Dendritic cell treated with granulocyte-macrophage colony-stimulating factor and Interleukin-4, amounts not matched to agents 40 ng/mL and 50 ng/mL, for 4 days (primary cell): ENCODE results near the gene KIF11.

ENCODE experiments used
- H3K27ac Mint-ChIP-seq: one replicate; pipeline ENCODE4 v1.8.0; 2022; ENCODE audit warnings: mild to moderate bottlenecking, mixed read lengths
- H3K27me3 Mint-ChIP-seq: one replicate; pipeline ENCODE4 v1.8.0; 2022; ENCODE audit warnings: mild to moderate bottlenecking, mixed read lengths
- H3K36me3 Mint-ChIP-seq: one replicate; pipeline ENCODE4 v1.8.0; 2022; ENCODE audit warnings: low read depth, mixed read lengths
- H3K4me1 Mint-ChIP-seq: one replicate; pipeline ENCODE4 v1.8.0; 2022; ENCODE audit warnings: low read depth, mixed read lengths
- H3K4me3 Mint-ChIP-seq: one replicate; pipeline ENCODE4 v1.8.0; 2022; ENCODE audit warnings: mild to moderate bottlenecking, moderate library complexity, mixed read lengths
- H3K9me3 Mint-ChIP-seq: one replicate; pipeline ENCODE4 v1.8.0; 2022; ENCODE audit warnings: mixed read lengths
- intact Hi-C: fragments of 100-400 bp; cut with micrococcal nuclease; formaldehyde crosslinking; loops from one replicate; pipeline ENCODE4 v1.15.0; 2022

KIF11 gene

DNA sequence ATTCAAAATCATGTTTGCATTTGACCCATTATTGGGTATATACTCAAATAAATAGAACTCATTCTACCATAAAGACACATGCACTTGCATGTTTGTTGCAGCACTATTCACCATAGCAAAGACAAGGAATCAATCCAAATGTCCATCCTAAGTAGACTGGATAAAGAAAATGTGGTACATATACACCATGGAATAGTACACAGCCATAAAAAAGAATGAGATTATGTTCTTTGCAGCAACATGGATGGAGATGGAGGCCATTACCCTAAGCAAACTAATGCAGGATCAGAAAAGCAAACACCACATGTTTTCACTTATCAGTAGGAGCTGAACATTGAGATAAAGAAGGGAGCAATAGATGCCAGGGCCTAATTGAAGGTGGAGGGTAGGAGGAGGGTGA, 84.8 kb downstream of the KIF11 start:
- intact Hi-C loops, result no loop called here
- Mint-ChIP-seq H3K4me3 (no peak overlapping the region), H3K4me1 (peaks cover 19% of the 10 kb centered on the region), H3K36me3 (peaks cover 11% of the 10 kb centered on the region), H3K9me3 (peaks cover 7% of the 10 kb centered on the region), H3K27me3 (no peaks in the 10 kb centered on the region), H3K27ac (no peak overlapping the region)

DNA sequence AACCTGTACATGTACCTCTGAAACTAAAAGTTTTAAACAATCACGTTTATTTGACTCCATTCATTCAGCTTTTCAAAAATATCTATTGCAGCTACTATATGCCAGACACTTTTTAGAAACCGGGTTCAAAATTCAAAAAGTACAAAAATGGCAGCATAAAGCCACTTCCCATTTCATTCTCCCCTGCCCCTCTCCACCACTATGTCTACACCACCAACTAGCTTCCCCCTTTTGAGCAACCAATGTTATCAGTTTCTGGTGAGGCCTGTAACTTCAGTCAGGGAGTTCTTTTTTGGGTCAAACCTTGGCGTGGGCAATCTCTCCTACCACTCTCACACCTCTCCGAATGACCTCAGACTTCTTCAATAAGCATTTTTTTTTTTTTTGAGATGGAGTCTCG, 85.3 kb downstream of the KIF11 start:
- no peak overlapping the region for H3K4me3 Mint-ChIP-seq
- H3K27me3 Mint-ChIP-seq, result no peaks in the 10 kb centered on the region
- intact Hi-C loops, result no loop called here
- no peak overlapping the region for H3K27ac Mint-ChIP-seq
- H3K9me3 Mint-ChIP-seq, result peaks cover 7% of the 10 kb centered on the region
- H3K36me3 Mint-ChIP-seq, result peaks cover 11% of the 10 kb centered on the region
- H3K4me1 Mint-ChIP-seq, result peaks cover 19% of the 10 kb centered on the region

DNA sequence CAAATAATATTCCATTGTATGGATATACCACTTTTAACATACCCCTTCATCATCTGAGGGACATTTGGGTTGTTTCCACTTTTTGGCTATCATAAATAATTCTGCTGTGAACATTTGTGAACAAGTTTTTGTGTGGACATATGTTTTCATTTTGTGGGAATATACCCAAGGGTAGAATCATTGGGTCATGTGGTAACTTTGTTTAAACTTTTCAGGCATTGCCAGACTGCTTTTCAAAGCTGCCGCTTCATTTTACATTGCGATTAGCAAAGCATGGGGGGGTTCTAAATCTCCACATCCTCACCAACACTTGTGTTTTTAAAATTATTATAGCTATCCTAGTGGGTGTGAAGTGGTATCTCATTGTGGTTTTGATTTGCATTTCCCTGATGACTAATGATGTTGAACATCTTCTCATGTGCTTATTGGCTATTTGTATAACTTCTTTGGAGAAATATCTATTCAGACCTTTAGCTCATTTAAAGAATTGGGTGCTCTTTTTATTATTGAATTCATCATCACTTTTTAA, 88.4 kb downstream of the KIF11 start:
- Mint-ChIP-seq H3K4me1 (peaks cover 28% of the 10 kb centered on the region), H3K36me3 (peaks cover 18% of the 10 kb centered on the region), H3K4me3 (no peak overlapping the region)

DNA sequence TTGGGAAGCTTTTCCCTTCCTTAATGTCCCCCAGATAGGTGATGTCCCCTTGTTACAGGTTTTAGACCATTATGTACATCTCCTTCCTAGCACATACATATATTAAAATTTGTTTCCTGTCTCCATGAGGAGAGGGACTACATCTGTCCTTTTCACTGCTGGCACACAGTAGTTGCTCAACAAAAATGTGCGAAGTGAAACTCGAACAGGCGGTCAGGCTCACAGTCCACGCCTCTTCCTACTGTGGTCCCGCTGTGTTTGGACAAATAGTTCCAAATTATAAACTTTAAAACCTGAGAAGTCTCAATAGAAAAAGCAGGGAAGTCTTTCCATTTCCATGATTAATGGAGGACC, 95.6 kb downstream of the KIF11 start:
- Mint-ChIP-seq H3K27me3 (no peaks in the 10 kb centered on the region), H3K4me3 (peak overlapping the region; percentile 87), H3K4me1 (peaks cover 42% of the 10 kb centered on the region), H3K36me3 (peaks cover 33% of the 10 kb centered on the region), H3K9me3 (peaks cover 9% of the 10 kb centered on the region), H3K27ac (peak overlapping the region; percentile 82)
- intact Hi-C loops, result loop anchor here (2.0 kb wide), 1 partner anchor 96 kb away; the partner anchor contains the start of gene KIF11

More for the DNA sequence above, 88.4 kb downstream of the KIF11 start:
- intact Hi-C loops, result no loop called here
- Mint-ChIP-seq H3K27ac (no peak overlapping the region), H3K27me3 (no peaks in the 10 kb centered on the region), H3K9me3 (peaks cover 16% of the 10 kb centered on the region)

DNA sequence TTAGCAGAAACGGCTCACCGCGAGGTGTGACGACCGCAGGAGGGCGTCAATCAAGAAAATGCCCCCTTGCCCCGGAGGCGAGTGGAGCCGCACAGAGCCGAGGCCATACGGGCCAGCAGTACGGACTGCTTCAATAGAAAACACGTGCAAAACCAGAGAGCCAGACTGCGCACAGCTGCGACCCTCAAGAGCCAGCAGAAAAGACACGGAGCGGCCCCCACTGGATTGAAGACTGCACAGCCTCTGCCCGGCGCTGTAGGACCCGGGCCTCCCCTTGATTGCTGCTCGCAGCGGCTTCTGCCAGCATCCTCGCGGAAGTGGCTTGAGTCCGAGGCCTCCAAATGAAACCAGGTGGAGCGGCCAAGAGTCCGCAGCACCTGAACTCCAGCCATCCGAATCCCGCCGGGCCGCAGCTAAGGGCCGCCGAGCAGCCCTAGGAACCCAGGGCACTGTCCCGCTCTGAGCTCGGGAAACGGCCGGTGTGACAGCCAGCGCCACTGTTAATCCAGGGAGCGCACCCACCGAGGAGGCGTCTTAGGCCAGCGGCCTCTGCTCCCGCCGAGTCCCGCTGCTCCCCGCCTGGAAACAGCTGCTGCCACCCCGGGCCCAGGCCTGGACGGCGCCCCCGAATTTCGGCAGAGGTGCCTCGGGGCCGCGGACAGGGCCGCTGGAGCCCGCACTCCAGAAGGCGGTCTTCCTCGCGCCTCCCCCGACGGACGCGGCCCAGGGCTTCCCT, 96.2 kb downstream of the KIF11 start:
- Mint-ChIP-seq H3K27ac (peak overlapping the region; percentile 82), H3K27me3 (no peaks in the 10 kb centered on the region), H3K4me3 (peak overlapping the region; percentile 87), H3K9me3 (peaks cover 9% of the 10 kb centered on the region), H3K4me1 (peaks cover 43% of the 10 kb centered on the region), H3K36me3 (peaks cover 37% of the 10 kb centered on the region)
- intact Hi-C loops, result loop anchor here (2.0 kb wide), 1 partner anchor 96 kb away; the partner anchor contains the start of gene KIF11

DNA sequence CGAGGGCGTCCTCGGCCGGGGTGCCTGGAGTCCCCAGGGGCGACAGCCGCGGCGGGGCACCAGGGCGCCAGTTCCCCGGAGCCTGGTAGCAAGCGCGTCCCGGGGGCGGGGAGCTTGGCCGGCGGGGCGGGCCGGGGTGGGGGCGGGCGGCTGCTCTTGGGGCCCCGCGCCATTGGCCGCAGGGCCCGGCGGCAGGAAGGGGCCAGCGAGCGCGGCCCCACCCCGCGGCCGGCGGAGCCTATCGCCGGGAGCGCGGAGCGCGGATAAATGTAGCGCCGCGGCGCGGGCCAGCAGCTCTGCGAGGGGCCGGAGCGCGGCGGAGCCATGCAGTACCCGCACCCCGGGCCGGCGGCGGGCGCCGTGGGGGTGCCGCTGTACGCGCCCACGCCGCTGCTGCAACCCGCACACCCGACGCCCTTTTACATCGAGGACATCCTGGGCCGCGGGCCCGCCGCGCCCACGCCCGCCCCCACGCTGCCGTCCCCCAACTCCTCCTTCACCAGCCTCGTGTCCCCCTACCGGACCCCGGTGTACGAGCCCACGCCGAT, 96.8 kb downstream of the KIF11 start, which contains the start of gene HHEX:
HHEX (plus strand) TSS at position 293 of the 548 bp plus-strand sequence; CDS start at position 325, 32 bp downstream.
- H3K4me1 Mint-ChIP-seq, result peaks cover 50% of the 10 kb centered on the region
- peak within 1 kb of the TSS; percentile 96 for H3K27ac Mint-ChIP-seq
- H3K27me3 Mint-ChIP-seq, result no peaks in the 10 kb centered on the region

DNA sequence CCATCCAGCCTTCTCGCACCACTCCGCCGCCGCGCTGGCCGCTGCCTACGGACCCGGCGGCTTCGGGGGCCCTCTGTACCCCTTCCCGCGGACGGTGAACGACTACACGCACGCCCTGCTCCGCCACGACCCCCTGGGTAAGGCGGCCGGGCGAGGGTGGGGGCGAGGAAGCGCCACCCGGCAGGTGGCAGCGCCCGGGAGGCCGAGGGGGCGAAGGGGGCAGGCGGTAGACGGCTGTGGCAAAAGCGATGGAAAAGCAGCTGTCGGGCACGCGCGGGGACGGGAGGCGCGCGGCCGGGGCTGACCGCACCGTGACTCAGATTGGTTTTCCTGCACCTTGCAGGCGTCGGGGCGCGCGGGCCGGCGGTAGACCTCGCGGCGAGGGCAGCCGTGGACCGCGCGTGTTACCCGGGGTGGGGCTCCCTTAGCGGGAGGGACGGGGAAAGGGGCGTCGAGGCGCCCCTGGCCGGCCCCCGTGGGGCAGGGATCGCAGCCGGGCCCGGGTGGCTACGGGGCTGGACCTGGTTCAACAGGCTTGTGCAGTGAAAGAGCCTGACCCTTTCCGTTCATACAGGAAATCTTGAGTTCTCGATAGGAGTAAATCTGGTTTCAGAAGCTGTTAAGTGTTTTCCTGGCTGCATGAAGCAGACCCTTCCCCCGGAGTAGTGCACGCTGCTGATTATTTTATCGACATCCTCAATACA, 97.4 kb downstream of the KIF11 start:
- intact Hi-C loops, result loop anchor here (1.0 to 5.0 kb wide), 3 partner anchors 67 to 190 kb away; partner anchors contain the start of gene EXOC6
- Mint-ChIP-seq H3K4me3 (peak overlapping the region; percentile 92), H3K27me3 (no peaks in the 10 kb centered on the region), H3K4me1 (peaks cover 50% of the 10 kb centered on the region), H3K9me3 (peaks cover 8% of the 10 kb centered on the region), H3K27ac (peak overlapping the region; percentile 96), H3K36me3 (peaks cover 50% of the 10 kb centered on the region)

More for the DNA sequence above, 96.8 kb downstream of the KIF11 start, which contains the start of gene HHEX:
- intact Hi-C loops, result loop anchor here (1.0 to 5.0 kb wide), 4 partner anchors 68 to 191 kb away; partner anchors contain the start of genes EXOC6 and KIF11
- H3K36me3 Mint-ChIP-seq, result peaks cover 43% of the 10 kb centered on the region
- peak within 1 kb of the TSS; percentile 92 for H3K4me3 Mint-ChIP-seq
- peaks cover 9% of the 10 kb centered on the region for H3K9me3 Mint-ChIP-seq

DNA sequence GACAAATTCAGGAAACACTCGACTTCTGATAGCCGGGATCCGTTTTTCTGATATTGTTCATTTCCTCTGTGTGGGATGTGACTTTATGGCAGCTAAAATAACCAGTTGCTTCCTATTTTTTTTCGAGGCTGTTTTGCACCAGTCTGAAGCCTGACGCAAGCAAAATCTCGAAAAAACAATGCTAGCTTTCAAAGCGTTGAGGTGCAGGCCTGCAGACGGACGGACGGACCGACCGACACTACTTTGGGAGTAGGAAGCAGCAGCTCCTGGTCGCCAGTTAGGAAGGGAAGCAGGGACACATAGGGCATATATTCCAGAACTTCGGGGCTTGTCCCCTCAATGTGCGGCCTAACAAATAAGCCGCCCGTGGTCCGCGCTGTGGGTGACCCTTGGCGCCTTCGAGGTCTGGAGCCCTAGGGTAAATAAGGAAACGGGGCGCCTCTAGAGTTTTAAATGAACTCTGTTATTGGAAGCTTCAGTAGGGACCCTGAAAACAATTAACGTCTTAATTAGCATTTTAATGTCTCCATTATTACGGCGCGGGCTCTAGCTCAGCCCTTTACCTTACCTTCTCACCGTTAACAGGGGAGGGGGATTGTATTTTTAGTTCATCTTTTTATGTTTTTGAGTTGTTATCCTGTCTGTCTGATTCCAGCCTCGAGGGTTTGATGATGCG, 98.1 kb downstream of the KIF11 start:
- intact Hi-C loops, result loop anchor here (1.0 to 5.0 kb wide), 3 partner anchors 66 to 189 kb away; partner anchors contain the start of gene EXOC6
- Mint-ChIP-seq H3K4me1 (peaks cover 45% of the 10 kb centered on the region), H3K27me3 (peaks cover 1% of the 10 kb centered on the region), H3K36me3 (peaks cover 53% of the 10 kb centered on the region), H3K27ac (peak overlapping the region; percentile 96), H3K4me3 (peak overlapping the region; percentile 92), H3K9me3 (peaks cover 1% of the 10 kb centered on the region)

DNA sequence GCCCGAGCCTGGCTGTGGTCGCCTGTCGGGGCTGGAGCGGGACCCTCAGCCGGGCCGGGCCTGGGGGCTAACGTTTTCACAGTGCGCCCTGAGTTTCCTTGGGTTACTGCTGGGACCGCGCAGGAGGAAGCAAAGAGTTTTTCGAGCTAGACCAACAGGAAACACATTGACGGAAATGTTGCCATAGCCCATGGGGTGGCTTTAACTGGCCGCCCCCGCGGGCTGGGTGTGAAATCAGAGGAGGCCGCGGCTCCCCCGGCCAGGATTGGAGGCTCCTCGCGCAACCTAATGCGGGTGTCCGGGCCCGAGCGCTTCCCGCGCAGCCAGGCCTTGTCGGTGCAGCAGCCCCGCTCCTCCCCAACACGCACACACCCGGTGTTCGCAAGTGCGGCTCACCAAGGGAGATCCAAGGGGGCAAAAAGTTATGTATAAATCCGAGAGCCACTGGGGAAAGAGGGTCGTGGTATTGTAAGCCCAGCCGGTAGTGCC, 98.7 kb downstream of the KIF11 start:
- peak overlapping the region; percentile 92 for H3K4me3 Mint-ChIP-seq
- intact Hi-C loops, result loop anchor here (2.0 to 5.0 kb wide), 2 partner anchors 66 to 157 kb away; partner anchors contain the start of gene EXOC6
- H3K36me3 Mint-ChIP-seq, result peaks cover 53% of the 10 kb centered on the region
- peaks cover 45% of the 10 kb centered on the region for H3K4me1 Mint-ChIP-seq
- no peaks in the 10 kb centered on the region for H3K9me3 Mint-ChIP-seq
- H3K27ac Mint-ChIP-seq, result peak overlapping the region; percentile 96
- H3K27me3 Mint-ChIP-seq, result peaks cover 5% of the 10 kb centered on the region

DNA sequence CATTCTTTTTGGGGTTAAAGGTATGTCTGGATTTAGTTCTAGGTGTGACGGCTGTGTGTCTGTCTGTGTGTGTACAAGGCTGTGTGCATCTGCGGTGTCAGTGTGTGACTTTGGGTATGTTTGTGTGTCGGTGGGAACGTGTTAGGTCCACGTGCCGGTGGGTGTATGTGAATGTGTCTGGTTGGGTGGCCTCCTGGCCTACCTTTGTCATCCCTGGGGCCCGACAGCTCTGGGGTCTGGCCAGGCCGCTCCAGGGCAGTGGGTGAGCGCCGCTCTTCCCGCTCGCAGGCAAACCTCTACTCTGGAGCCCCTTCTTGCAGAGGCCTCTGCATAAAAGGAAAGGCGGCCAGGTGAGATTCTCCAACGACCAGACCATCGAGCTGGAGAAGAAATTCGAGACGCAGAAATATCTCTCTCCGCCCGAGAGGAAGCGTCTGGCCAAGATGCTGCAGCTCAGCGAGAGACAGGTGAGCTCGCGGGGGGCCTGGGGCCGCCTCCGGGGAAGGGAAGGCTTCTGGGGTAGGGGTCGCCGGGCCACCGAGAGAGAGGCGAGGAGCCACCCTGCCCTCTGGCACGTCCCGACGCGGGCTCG, 99.2 kb downstream of the KIF11 start:
- Mint-ChIP-seq H3K27me3 (peaks cover 5% of the 10 kb centered on the region), H3K9me3 (no peaks in the 10 kb centered on the region), H3K4me1 (peaks cover 45% of the 10 kb centered on the region), H3K4me3 (peak overlapping the region; percentile 92), H3K36me3 (peaks cover 53% of the 10 kb centered on the region), H3K27ac (peak overlapping the region; percentile 96)
- intact Hi-C loops, result loop anchor here (5.0 kb wide), 1 partner anchor 65 kb away; no protein-coding TSS in a partner anchor

DNA sequence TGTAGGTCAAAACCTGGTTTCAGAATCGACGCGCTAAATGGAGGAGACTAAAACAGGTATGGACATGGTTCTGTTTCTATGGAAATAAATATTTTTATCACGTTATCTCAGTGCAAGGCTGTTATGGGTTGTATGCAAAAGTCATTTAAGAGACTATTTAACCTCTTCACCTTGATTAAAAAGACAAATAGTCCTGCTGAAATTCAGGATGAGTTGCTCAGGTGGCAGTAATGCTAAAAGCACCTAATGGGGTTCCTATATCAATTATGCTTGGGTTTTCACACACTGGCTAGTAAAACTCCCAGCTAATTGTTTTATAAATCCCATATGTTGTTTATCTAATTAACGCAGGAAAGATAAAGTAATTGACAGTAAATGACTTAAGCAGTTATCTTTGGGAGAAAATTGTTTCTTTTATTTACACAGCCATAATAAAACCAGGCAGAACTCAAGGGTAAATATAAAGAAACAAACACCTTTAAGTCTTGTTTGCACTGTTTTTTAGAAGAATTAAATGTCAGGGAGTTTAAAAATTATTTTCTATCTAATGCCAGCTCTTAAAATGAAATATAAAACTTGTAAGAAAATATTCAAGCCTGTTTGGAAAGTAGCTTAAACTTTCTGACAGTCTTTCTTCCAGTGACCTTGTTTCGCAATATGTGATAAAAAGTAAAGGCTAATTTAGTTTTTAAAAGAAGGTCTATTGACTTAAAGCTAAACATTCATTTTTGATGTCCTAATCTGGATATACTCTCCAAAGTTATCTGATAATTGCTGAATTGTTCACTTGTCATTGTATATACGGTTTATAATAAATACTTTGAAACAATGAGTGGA, 100.0 kb downstream of the KIF11 start:
- H3K4me1 Mint-ChIP-seq, result peaks cover 42% of the 10 kb centered on the region
- H3K27me3 Mint-ChIP-seq, result peaks cover 5% of the 10 kb centered on the region
- no peak overlapping the region for H3K27ac Mint-ChIP-seq
- peak overlapping the region; percentile 92 for H3K4me3 Mint-ChIP-seq
- H3K36me3 Mint-ChIP-seq, result peaks cover 53% of the 10 kb centered on the region
- no peaks in the 10 kb centered on the region for H3K9me3 Mint-ChIP-seq
- intact Hi-C loops, result loop anchor here (5.0 kb wide), 1 partner anchor 64 kb away; no protein-coding TSS in a partner anchor

DNA sequence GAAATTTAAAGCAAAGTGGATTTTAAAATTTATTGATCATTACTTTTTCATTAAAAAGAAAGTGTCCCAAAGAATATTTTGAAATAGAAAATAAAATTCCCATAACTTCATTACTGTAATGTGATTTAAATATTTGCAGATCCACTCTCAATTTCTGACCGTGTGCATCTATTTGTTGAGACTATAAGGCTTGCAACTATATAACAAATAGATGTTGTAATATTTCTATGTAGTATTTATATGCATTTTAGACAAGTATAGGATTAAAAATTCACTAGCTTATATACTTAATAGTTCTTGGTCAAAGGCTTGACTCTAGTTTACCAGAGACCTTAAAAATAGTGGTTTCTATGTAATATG, 100.6 kb downstream of the KIF11 start:
- no peak overlapping the region for H3K4me3 Mint-ChIP-seq
- peaks cover 42% of the 10 kb centered on the region for H3K4me1 Mint-ChIP-seq
- intact Hi-C loops, result loop anchor here (5.0 kb wide), 1 partner anchor 64 kb away; no protein-coding TSS in a partner anchor
- peaks cover 53% of the 10 kb centered on the region for H3K36me3 Mint-ChIP-seq
- H3K9me3 Mint-ChIP-seq, result no peaks in the 10 kb centered on the region
- H3K27me3 Mint-ChIP-seq, result peaks cover 10% of the 10 kb centered on the region
- H3K27ac Mint-ChIP-seq, result no peak overlapping the region
